Left forelimb (tissue), 1 donor: ENCODE data around the gene ITPR1.

Experiments used
- DNase-seq: peaks from one replicate; pipeline ENCODE4 v3.0.0-alpha.2; 2018; ENCODE audit warnings: low spot score

ITPR1 gene

GRCh38 chr3:4782095-4782494, 288.9 kb downstream of the ITPR1 start:
- DNase-seq = no peak

GRCh38 chr3:4785551-4785950, 292.4 kb downstream of the ITPR1 start:
- no peak for DNase-seq

GRCh38 chr3:4786431-4786830, 293.3 kb downstream of the ITPR1 start:
- no peak for DNase-seq

GRCh38 chr3:4791358-4791757, 298.2 kb downstream of the ITPR1 start:
- no peak for DNase-seq

- no peak for DNase-seq
These were observed 300.2 kb downstream of the ITPR1 start for GRCh38 chr3:4793311-4793710.

GRCh38 chr3:4794331-4794730, 301.2 kb downstream of the ITPR1 start:
- DNase-seq = no peak

- DNase-seq = no peak
These were observed 301.6 kb downstream of the ITPR1 start for GRCh38 chr3:4794798-4795197.

- DNase-seq = no peak
These were observed 302.8 kb downstream of the ITPR1 start for GRCh38 chr3:4795905-4796304.

GRCh38 chr3:4797201-4797705, 304.1 kb downstream of the ITPR1 start:
- no peak for DNase-seq

GRCh38 chr3:4799266-4800256, 306.4 kb downstream of the ITPR1 start:
- DNase-seq = no peak

- DNase-seq = no peak
These were observed 307.4 kb downstream of the ITPR1 start for GRCh38 chr3:4800595-4800994.

- no peak for DNase-seq
These were observed 308.7 kb downstream of the ITPR1 start for GRCh38 chr3:4801892-4802291.

GRCh38 chr3:4802903-4803302, 309.8 kb downstream of the ITPR1 start:
- no peak for DNase-seq

- peak; percentile 9 for DNase-seq
These were observed 311.3 kb downstream of the ITPR1 start for GRCh38 chr3:4804161-4805058.

- no peak for DNase-seq
These were observed 312.5 kb downstream of the ITPR1 start for GRCh38 chr3:4805662-4806061.

- no peak for DNase-seq
These were observed 313.5 kb downstream of the ITPR1 start for GRCh38 chr3:4806535-4807108.

GRCh38 chr3:4807381-4808280, 314.5 kb downstream of the ITPR1 start:
- no peak for DNase-seq

GRCh38 chr3:4808637-4809036, 315.5 kb downstream of the ITPR1 start:
- DNase-seq = no peak

- DNase-seq = no peak
These were observed 316.8 kb downstream of the ITPR1 start for GRCh38 chr3:4809922-4810321.

GRCh38 chr3:4812591-4812990, 319.4 kb downstream of the ITPR1 start:
- DNase-seq = no peak

GRCh38 chr3:4813909-4814304, 320.8 kb downstream of the ITPR1 start:
- DNase-seq = no peak
